Adipocyte (in vitro differentiated cells): Measurements from ENCODE around the gene CCDC88C.

ENCODE experiments used
- DNase-seq: peaks from one replicate; pipeline ENCODE4 v3.0.0-alpha.2; 2015; ENCODE audit warnings: low read depth
- H3K27me3 ChIP-seq: replicated peaks from 2 replicates; pipeline ENCODE4 v1.7.0; 2013; ENCODE audit warnings: mild to moderate bottlenecking, low read length, moderate library complexity; ENCODE audit not compliant: control insufficient read depth, insufficient read depth
- H3K36me3 ChIP-seq: 2 replicates; pipeline ENCODE4 v1.7.0; 2013; ENCODE audit warnings: low read length, mild to moderate bottlenecking, moderate library complexity; ENCODE audit not compliant: control insufficient read depth, insufficient read depth, severe bottlenecking
- H3K4me1 ChIP-seq: 2 replicates; pipeline ENCODE4 v1.7.0; 2013; ENCODE audit warnings: mild to moderate bottlenecking, low read length, moderate library complexity; ENCODE audit not compliant: control insufficient read depth, insufficient read depth
- H3K4me3 ChIP-seq: 2 replicates; pipeline ENCODE4 v1.7.0; 2013; ENCODE audit warnings: mild to moderate bottlenecking, low read length, moderate library complexity
- H3K9ac ChIP-seq: 2 replicates; pipeline ENCODE4 v1.7.0; 2013; ENCODE audit warnings: mild to moderate bottlenecking, low read length, moderate library complexity
- H3K9me3 ChIP-seq: 2 replicates; pipeline ENCODE4 v1.7.0; 2013; ENCODE audit warnings: mild to moderate bottlenecking, low read length, moderate library complexity; ENCODE audit not compliant: control insufficient read depth

The CCDC88C gene

GRCh38 chr14:91374287-91374878 lies 43.2 kb downstream of the CCDC88C start:
- Histone ChIP-seq H3K4me1 (peaks cover 8% of the 10 kb centered on the region), H3K9me3 (no peaks in the 10 kb centered on the region), H3K4me3 (no peak overlapping the region), H3K36me3 (no peaks in the 10 kb centered on the region), H3K27me3 (peaks cover 73% of the 10 kb centered on the region), H3K9ac (no peak overlapping the region)
- DNase-seq, result no peak

GRCh38 chr14:91373591-91374254 lies 43.9 kb downstream of the CCDC88C start:
- no peaks in the 10 kb centered on the region for H3K9me3 ChIP-seq
- no peak overlapping the region for H3K9ac ChIP-seq
- no peak overlapping the region for H3K4me3 ChIP-seq
- peaks cover 8% of the 10 kb centered on the region for H3K4me1 ChIP-seq
- DNase-seq, result no peak
- H3K27me3 ChIP-seq, result peaks cover 76% of the 10 kb centered on the region
- H3K36me3 ChIP-seq, result no peaks in the 10 kb centered on the region

- peaks cover 83% of the 10 kb centered on the region for H3K27me3 ChIP-seq
- H3K4me1 ChIP-seq, result peaks cover 4% of the 10 kb centered on the region
- no peak for DNase-seq
These were observed 44.7 kb downstream of the CCDC88C start for GRCh38 chr14:91372671-91373495.

GRCh38 chr14:91371990-91372375 lies 45.6 kb downstream of the CCDC88C start:
- Histone ChIP-seq H3K4me3 (no peak overlapping the region), H3K27me3 (peaks cover 88% of the 10 kb centered on the region)
- DNase-seq, result no peak

More at GRCh38 chr14:91372671-91373495, 44.7 kb downstream of the CCDC88C start:
- H3K4me3 ChIP-seq, result no peak overlapping the region
- H3K9me3 ChIP-seq, result no peaks in the 10 kb centered on the region
- H3K36me3 ChIP-seq, result no peaks in the 10 kb centered on the region
- H3K9ac ChIP-seq, result no peak overlapping the region

GRCh38 chr14:91371011-91371989 lies 46.3 kb downstream of the CCDC88C start:
- no peak for DNase-seq
- H3K4me1 ChIP-seq, result no peaks in the 10 kb centered on the region
- no peak overlapping the region for H3K9ac ChIP-seq
- H3K4me3 ChIP-seq, result no peak overlapping the region
- no peaks in the 10 kb centered on the region for H3K36me3 ChIP-seq
- H3K9me3 ChIP-seq, result no peaks in the 10 kb centered on the region
- peaks cover 88% of the 10 kb centered on the region for H3K27me3 ChIP-seq

More at GRCh38 chr14:91371990-91372375, 45.6 kb downstream of the CCDC88C start:
- Histone ChIP-seq H3K4me1 (no peaks in the 10 kb centered on the region), H3K9ac (no peak overlapping the region), H3K36me3 (no peaks in the 10 kb centered on the region), H3K9me3 (no peaks in the 10 kb centered on the region)

- Histone ChIP-seq H3K36me3 (no peaks in the 10 kb centered on the region), H3K4me1 (no peaks in the 10 kb centered on the region), H3K27me3 (peaks cover 81% of the 10 kb centered on the region), H3K4me3 (no peak overlapping the region), H3K9me3 (no peaks in the 10 kb centered on the region), H3K9ac (no peak overlapping the region)
- DNase-seq, result peak; percentile 22
These were observed 47.8 kb downstream of the CCDC88C start for GRCh38 chr14:91369628-91370445.

DNA sequence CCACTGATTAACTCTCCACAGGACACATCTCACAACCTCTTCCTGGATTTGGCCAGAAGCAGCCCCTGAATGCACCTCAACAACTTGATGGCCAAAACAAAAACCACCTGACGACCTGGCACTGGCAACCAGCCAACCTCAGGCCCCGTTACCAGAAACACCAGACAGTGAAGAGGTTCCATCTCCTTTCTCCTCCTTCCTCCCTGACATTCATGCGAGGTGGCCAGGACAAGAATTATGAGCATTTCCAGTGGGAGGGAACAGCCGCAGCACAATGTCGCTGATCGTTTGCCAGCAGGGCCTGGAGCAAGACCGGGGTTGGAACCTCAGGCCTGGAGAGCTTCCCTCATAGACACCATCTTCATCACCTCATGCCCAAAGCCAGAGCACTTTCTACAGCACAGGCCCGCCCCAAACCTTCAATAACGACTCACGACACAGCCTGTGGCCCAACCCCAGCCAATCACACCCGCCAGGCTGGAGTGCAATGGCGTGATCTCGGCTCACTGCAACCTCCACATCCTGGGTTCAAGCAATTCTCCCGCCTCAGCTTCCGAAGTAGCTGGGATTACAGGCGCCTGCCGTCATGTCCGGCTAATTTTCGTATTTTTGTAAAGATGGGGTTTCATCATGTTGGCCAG lies 48.7 kb downstream of the CCDC88C start:
- no peaks in the 10 kb centered on the region for H3K4me1 ChIP-seq
- H3K4me3 ChIP-seq, result no peak overlapping the region
- peaks cover 76% of the 10 kb centered on the region for H3K27me3 ChIP-seq
- no peaks in the 10 kb centered on the region for H3K9me3 ChIP-seq
- H3K9ac ChIP-seq, result no peak overlapping the region
- DNase-seq, result no peak
- H3K36me3 ChIP-seq, result no peaks in the 10 kb centered on the region

GRCh38 chr14:91367173-91368171 lies 50.1 kb downstream of the CCDC88C start:
- no peak for DNase-seq
- Histone ChIP-seq H3K9me3 (no peaks in the 10 kb centered on the region), H3K27me3 (peaks cover 64% of the 10 kb centered on the region), H3K4me1 (no peaks in the 10 kb centered on the region), H3K4me3 (no peak overlapping the region), H3K9ac (no peak overlapping the region), H3K36me3 (no peaks in the 10 kb centered on the region)

- H3K36me3 ChIP-seq, result no peaks in the 10 kb centered on the region
- no peaks in the 10 kb centered on the region for H3K9me3 ChIP-seq
- no peaks in the 10 kb centered on the region for H3K4me1 ChIP-seq
- no peak overlapping the region for H3K9ac ChIP-seq
- DNase-seq, result no peak
- H3K4me3 ChIP-seq, result no peak overlapping the region
- H3K27me3 ChIP-seq, result peaks cover 60% of the 10 kb centered on the region
These were observed 50.9 kb downstream of the CCDC88C start for GRCh38 chr14:91366749-91367148.
